ENCODE results near the gene PCDHA1. TPM values are rescaled to one million over a fixed set of nuclear protein-coding genes. Genes with fewer than 3 reads are reported as not detected.
"Not testable (repeated sequence)": the region's sequence is repeated elsewhere in the genome, so short reads cannot be mapped to it uniquely, and the experiment has no call there.

Gene PCDHA1
- polyA plus RNA-seq, 1 donor, result not detected

- DNase-seq, result not testable (repeated sequence)
Observed at GRCh38 chr5:140808241-140808888, 22.4 kb downstream of the PCDHA1 start.

GRCh38 chr5:140808889-140809291 is 22.9 kb downstream of the PCDHA1 start:
- DNase-seq, result no peak

- no peak for DNase-seq
Observed at GRCh38 chr5:140821375-140822280, 35.7 kb downstream of the PCDHA1 start, which contains the start of gene PCDHA5. Gene PCDHA5, plus strand, starts transcription at chr5:140821613.

DNA sequence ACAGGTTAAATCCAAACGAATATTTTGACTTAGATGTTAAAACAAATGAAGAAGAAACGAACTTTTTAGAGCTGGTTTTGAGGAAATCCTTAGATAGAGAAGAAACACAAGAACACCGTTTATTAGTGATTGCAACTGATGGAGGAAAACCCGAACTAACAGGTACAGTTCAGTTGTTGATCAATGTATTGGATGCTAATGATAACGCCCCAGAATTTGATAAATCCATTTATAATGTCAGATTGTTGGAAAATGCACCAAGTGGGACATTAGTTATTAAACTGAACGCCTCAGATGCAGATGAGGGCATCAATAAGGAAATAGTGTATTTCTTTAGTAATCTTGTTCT is 36.3 kb downstream of the PCDHA1 start:
- DNase-seq, result no peak

DNA sequence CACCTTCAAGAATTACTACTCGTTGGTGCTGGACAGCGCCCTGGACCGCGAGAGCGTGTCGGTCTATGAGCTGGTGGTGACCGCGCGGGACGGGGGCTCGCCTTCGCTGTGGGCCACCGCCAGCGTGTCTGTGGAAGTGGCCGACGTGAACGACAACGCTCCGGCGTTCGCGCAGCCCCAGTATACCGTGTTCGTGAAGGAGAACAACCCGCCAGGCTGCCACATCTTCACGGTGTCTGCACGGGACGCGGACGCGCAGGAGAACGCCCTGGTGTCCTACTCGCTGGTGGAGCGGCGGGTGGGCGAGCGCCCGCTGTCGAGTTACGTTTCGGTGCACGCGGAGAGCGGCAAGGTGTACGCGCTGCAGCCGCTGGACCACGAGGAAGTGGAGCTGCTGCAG is 37.0 kb downstream of the PCDHA1 start:
- DNase-seq, result not testable (repeated sequence)

DNA sequence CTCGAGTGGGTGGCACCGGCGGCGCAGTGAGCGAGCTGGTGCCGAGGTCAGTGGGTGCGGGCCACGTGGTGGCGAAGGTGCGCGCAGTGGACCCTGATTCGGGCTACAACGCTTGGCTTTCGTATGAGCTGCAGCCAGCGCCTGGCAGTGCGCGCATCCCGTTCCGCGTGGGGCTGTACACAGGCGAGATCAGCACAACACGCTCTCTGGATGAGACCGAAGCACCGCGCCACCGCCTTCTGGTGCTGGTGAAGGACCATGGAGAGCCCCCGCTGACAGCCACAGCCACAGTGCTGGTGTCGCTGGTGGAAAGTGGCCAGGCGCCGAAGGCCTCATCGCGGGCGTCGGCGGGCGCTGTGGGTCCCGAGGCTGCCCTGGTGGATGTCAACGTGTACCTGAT is 37.5 kb downstream of the PCDHA1 start:
- DNase-seq, result no peak

- DNase-seq, result no peak
Observed at GRCh38 chr5:140827704-140828361, 41.9 kb downstream of the PCDHA1 start, which contains the start of gene PCDHA6. Gene PCDHA6, plus strand, starts transcription at chr5:140827960. Its CDS starts 132 bp downstream, at chr5:140828092.

DNA sequence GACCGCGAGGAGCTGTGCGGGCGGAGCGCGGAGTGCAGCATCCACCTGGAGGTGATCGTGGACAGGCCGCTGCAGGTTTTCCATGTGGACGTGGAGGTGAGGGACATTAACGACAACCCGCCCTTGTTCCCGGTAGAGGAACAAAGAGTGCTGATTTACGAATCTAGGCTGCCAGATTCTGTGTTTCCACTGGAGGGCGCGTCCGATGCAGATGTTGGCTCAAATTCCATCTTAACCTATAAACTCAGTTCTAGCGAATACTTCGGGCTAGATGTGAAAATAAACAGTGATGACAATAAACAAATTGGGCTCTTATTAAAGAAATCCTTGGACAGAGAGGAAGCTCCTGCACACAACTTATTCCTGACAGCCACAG is 42.4 kb downstream of the PCDHA1 start:
- DNase-seq, result no peak

GRCh38 chr5:140829511-140830501 is 43.9 kb downstream of the PCDHA1 start:
- DNase-seq, result not testable (repeated sequence)

DNA sequence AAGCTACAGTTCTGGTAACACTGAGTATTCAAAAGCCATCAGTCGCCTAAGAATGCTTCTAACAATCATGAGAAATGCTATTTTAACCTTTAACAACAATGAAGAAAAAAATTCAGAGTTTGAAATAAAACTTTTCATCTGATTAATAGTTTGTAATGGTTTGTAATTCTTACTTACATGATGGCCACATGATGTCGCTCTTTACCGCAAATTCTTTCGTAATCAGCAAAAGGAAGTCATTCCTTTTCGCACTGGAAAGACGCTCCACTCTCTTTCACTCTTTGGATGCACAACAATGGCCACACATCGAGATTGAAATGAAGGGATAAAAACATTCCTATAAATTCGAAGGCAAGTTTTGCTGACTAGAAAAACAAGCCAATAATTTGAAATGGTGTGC is 48.1 kb downstream of the PCDHA1 start, which contains the start of gene PCDHA7:
PCDHA7 (plus strand) TSS at position 277 of the 400 bp plus-strand sequence; CDS start at position 392, 115 bp downstream.
- no peak for DNase-seq

DNA sequence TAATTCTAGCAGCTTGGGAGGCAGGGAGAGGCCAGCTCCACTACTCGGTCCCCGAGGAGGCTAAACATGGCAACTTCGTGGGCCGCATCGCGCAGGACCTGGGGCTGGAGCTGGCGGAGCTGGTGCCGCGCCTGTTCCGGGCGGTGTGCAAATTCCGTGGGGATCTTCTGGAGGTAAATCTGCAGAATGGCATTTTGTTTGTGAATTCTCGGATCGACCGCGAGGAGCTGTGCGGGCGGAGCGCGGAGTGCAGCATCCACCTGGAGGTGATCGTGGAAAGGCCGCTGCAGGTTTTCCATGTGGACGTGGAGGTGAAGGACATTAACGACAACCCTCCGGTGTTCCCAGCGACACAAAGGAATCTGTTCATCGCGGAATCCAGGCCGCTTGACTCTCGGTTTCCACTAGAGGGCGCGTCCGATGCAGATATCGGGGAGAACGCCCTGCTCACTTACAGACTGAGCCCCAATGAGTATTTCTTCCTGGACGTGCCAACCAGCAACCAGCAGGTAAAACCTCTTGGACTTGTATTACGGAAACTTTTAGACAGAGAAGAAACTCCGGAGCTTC is 48.6 kb downstream of the PCDHA1 start:
- DNase-seq, result not testable (repeated sequence)

GRCh38 chr5:140835622-140836510 is 49.9 kb downstream of the PCDHA1 start:
- DNase-seq, result no peak

DNA sequence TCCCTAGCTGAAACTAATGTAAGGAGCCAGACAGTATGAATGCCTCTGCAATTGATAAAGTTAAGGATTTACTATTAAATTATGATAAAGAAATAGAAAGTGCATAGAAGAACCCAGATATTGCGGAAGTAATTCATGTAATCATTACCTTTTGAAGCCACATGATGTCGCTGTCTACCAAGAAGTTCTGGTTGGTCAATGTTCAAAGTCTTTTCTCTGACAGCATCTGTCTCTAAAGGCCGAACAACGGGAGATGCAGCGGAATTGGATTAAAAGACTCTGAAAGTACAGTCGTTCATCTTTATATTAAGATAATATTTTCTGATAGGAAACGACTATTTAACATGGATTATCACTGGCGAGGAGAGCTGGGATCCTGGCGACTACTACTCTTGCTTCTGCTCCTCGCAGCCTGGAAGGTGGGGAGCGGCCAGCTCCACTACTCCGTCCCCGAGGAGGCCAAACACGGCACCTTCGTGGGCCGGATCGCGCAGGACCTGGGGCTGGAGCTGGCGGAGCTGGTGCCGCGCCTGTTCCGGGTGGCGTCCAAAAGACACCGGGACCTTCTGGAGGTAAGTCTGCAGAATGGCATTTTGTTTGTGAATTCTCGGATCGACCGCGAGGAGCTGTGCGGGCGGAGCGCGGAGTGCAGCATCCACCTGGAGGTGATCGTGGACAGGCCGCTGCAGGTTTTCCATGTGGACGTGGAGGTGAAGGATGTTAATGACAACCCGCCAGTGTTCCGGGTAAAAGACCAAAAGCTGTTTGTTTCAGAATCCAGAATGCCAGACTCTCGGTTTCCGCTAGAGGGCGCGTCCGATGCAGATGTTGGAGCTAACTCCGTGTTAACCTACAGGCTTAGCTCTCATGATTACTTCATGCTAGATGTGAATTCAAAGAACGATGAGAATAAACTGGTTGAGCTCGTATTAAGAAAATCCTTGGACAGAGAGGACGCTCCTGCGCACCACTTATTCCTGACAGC is 55.3 kb downstream of the PCDHA1 start, which contains the start of gene PCDHA8:
PCDHA8 (plus strand) TSS at position 210 of the 985 bp plus-strand sequence; CDS start at position 345, 135 bp downstream.
- DNase-seq, result no peak

- no peak for DNase-seq
Observed at GRCh38 chr5:140842798-140843733, 57.1 kb downstream of the PCDHA1 start.

- not testable (repeated sequence) for DNase-seq
Observed at GRCh38 chr5:140848139-140849102, 62.5 kb downstream of the PCDHA1 start, which contains the start of gene PCDHA9. Gene PCDHA9, plus strand, starts transcription at chr5:140848382. Its CDS starts 114 bp downstream, at chr5:140848496.

All from left kidney (tissue), 2 donors.